Tibial artery (tissue), 4 donors: Measurements from ENCODE around the gene BCL2A1.
"Not testable (repeated sequence)": the region's sequence is repeated elsewhere in the genome, so short reads cannot be mapped to it uniquely, and the experiment has no call there.

Experiments
- DNase-seq, 2 donors: peaks; one replicate each; pipeline ENCODE4 v3.0.0-alpha.2; 2019
- H3K27ac ChIP-seq, 2 donors: fragments of 200-600 bp; sonication (generic) in 1 of 2; 1 replicate in 1 of 2; 2 replicates in 1 of 2; pipeline ENCODE4 v1.5.1; 2018 to 2019; ENCODE audit warnings: mild to moderate bottlenecking in 1 of 2
- H3K27me3 ChIP-seq, 2 donors: fragments of 200-600 bp; sonication (generic) in 1 of 2; one replicate each; pipeline versions ENCODE4 v1.5.1 to v1.6.0; 2016 to 2019
- H3K36me3 ChIP-seq, 3 donors: fragments of 200-600 bp; sonication (generic) in 2 of 3; one replicate each; pipeline ENCODE4 v1.5.1; 2016 to 2019; ENCODE audit warnings: mild to moderate bottlenecking in 2 of 3
- H3K4me1 ChIP-seq, 4 donors: fragments of 200-600 bp; sonication (generic) in 2 of 4; 1 replicate in 3 of 4; 2 replicates in 1 of 4; pipeline ENCODE4 v1.5.1; 2016 to 2019
- H3K4me3 ChIP-seq, 2 donors: fragments of 200-600 bp; sonication (generic) in 1 of 2; 1 replicate in 1 of 2; 2 replicates in 1 of 2; pipeline ENCODE4 v1.5.1; 2018 to 2019; ENCODE audit warnings: mild to moderate bottlenecking in 2 of 2
- H3K9me3 ChIP-seq, 3 donors: fragments of 200-600 bp; sonication (generic) in 1 of 3; one replicate each; pipeline ENCODE4 v1.5.1; 2016 to 2019
- intact Hi-C: fragments of 100-400 bp; cut with DNase I; formaldehyde crosslinking; loops from one replicate; pipeline ENCODE4 v1.15.0; 2023; ENCODE audit warnings: low total_unique reads
- TF ChIP-seq, protein P1 (sequence below), 2 experiments: fragments of 200-600 bp in 1 of 2; fragments of 450-650 bp in 1 of 2; IDR thresholded peaks; one replicate each; pipeline ENCODE4 v1.5.1; 2017 to 2019; ENCODE audit warnings: antibody characterized with exemption in 2 of 2, mild to moderate bottlenecking in 1 of 2, moderate library complexity in 1 of 2

BCL2A1 gene

DNA sequence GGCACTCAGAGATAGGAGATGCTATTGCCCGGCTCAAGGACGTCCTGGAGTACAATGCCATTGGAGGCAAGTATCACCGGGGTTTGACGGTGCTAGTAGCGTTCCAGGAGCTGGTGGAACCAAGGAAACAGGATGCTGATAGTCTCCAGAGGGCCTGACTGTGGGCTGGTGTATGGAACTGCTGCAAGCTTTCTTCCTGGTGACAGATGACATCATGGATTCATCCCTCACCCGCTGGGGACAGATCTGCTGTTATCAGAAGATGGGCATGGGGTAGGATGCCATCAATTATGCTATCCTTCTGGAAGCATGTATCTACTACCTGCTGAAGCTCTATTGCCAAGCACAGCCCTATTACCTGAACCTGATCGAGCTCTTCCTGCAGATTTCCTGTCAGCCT lies 26.4 kb downstream of the BCL2A1 start:
- Histone ChIP-seq H3K9me3 (no peaks in the 10 kb centered on the region), H3K27me3 (peaks cover 0 to 8% of the 10 kb centered on the region in 2 donors), H3K4me3 (no peak overlapping the region), H3K27ac (no peak overlapping the region), H3K36me3 (no peaks in the 10 kb centered on the region), H3K4me1 (no peaks in the 10 kb centered on the region)
- intact Hi-C loops = no loop called here
- no peak for DNase-seq
- TF ChIP-seq, protein P1, sequence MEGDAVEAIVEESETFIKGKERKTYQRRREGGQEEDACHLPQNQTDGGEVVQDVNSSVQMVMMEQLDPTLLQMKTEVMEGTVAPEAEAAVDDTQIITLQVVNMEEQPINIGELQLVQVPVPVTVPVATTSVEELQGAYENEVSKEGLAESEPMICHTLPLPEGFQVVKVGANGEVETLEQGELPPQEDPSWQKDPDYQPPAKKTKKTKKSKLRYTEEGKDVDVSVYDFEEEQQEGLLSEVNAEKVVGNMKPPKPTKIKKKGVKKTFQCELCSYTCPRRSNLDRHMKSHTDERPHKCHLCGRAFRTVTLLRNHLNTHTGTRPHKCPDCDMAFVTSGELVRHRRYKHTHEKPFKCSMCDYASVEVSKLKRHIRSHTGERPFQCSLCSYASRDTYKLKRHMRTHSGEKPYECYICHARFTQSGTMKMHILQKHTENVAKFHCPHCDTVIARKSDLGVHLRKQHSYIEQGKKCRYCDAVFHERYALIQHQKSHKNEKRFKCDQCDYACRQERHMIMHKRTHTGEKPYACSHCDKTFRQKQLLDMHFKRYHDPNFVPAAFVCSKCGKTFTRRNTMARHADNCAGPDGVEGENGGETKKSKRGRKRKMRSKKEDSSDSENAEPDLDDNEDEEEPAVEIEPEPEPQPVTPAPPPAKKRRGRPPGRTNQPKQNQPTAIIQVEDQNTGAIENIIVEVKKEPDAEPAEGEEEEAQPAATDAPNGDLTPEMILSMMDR (IDR thresholded peaks at IDR 0.05) = no peak

DNA sequence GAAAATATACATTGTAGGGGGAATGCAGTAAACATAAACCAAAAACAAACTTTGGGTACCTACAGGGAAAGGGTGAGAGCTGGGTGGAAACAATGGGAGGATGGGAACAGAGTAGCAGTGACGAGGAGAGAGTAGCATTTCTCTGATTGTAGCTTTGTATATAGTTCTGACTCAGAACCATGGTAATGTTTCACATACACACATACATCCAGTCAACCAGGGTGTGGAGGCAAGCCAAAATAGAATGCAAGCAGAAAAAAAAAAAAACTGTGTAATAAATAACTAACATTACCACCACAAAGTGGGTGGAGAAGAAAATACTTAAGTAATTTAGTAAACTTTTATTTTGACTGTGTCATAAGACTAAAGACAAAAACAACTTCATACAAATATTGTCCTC lies 27.2 kb downstream of the BCL2A1 start:
- intact Hi-C loops = no loop called here
- TF ChIP-seq, protein P1 (IDR thresholded peaks at IDR 0.05) = no peak
- no peak for DNase-seq

DNA sequence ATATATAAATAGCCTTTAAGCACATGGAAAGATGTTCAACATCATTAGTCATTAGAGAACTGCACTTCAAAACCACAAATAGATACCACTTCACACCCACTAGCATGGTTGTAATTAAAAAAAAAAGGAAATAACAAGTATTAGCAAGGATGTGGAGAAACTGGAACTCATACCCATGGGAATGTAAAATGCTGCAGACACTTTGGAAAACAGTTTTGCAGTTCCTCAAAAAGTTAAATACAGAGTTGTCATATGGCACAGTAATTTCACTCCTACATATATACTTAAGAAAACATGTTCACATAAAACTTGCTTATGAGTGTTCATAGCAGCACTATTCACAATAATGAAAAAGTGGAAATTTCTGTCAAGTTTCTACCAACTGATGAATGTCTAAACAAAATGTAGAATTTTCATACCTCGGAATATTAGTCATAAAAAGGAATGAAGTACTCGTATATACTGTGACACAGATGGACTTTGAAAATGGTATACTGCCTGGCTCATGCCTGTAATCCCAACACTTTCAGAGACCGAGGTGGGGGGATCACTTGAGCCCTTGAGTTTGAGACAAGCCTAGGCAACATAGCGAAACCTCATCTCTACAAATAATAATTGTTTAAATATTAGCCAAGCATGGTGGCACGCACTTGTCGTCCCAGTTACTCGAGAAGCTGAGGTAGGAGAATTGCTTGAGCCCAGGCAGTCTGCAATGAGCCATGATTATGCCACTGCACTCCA lies 28.1 kb downstream of the BCL2A1 start:
- H3K9me3 ChIP-seq = no peaks in the 10 kb centered on the region
- no peaks in the 10 kb centered on the region for H3K36me3 ChIP-seq
- TF ChIP-seq, protein P1 (IDR thresholded peaks at IDR 0.05) = no peak
- H3K27me3 ChIP-seq = peaks cover 0 to 8% of the 10 kb centered on the region in 2 donors
- H3K4me3 ChIP-seq = no peak overlapping the region
- no peak overlapping the region for H3K27ac ChIP-seq
- intact Hi-C loops = no loop called here
- DNase-seq = no peak
- H3K4me1 ChIP-seq = no peaks in the 10 kb centered on the region

More for the DNA sequence above, 27.2 kb downstream of the BCL2A1 start:
- Histone ChIP-seq H3K9me3 (no peaks in the 10 kb centered on the region), H3K4me1 (no peaks in the 10 kb centered on the region), H3K27me3 (peaks cover 0 to 8% of the 10 kb centered on the region in 2 donors), H3K27ac (no peak overlapping the region), H3K4me3 (no peak overlapping the region), H3K36me3 (no peaks in the 10 kb centered on the region)

DNA sequence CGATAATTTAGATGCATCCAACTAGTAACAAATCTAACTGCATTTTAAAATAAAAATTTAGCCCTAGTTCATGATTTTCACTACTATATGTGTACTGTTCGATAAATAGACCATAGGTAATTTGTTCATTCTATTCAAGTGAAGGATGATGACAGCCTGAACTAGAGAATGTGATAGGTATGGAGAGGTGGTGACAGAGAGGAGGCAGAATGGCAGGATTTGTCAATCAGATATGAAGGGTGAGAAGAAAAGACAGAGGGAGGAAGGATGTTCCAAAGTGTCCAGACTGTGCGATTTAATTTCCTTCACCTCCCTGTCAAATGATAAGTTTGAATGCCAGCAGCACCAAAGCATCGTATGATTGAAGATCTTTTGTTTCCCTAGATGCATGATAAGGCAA lies 31.6 kb downstream of the BCL2A1 start:
- no peak for DNase-seq
- TF ChIP-seq, protein P1 (IDR thresholded peaks at IDR 0.05) = no peak
- Histone ChIP-seq H3K27ac (no peak overlapping the region), H3K4me1 (no peaks in the 10 kb centered on the region), H3K27me3 (peaks cover 0 to 28% of the 10 kb centered on the region in 2 donors), H3K4me3 (no peak overlapping the region), H3K36me3 (no peaks in the 10 kb centered on the region), H3K9me3 (no peaks in the 10 kb centered on the region)
- intact Hi-C loops = no loop called here

DNA sequence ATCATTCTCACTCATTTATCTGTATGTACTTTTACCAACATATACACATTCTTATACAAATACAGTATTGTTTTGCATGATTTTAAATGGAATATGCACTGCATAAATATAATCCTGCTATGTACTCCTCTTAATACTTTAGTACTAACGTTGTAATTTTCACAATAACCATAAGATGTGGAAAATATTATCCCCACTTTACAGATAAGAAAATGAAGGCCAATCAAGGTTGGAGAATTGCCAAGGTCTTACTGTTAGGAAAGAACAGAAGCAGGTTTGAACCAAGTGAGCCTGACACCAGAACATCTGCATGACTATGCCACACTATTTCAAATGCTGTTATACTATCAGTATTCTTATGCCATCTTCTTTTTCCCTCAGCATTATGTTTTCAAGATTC lies 32.9 kb downstream of the BCL2A1 start:
- Histone ChIP-seq H3K36me3 (no peaks in the 10 kb centered on the region), H3K4me1 (no peaks in the 10 kb centered on the region), H3K9me3 (no peaks in the 10 kb centered on the region), H3K27me3 (peaks cover 0 to 34% of the 10 kb centered on the region in 2 donors), H3K4me3 (no peak overlapping the region), H3K27ac (no peak overlapping the region)
- no peak for DNase-seq
- TF ChIP-seq, protein P1 (IDR thresholded peaks at IDR 0.05) = no peak
- intact Hi-C loops = no loop called here

DNA sequence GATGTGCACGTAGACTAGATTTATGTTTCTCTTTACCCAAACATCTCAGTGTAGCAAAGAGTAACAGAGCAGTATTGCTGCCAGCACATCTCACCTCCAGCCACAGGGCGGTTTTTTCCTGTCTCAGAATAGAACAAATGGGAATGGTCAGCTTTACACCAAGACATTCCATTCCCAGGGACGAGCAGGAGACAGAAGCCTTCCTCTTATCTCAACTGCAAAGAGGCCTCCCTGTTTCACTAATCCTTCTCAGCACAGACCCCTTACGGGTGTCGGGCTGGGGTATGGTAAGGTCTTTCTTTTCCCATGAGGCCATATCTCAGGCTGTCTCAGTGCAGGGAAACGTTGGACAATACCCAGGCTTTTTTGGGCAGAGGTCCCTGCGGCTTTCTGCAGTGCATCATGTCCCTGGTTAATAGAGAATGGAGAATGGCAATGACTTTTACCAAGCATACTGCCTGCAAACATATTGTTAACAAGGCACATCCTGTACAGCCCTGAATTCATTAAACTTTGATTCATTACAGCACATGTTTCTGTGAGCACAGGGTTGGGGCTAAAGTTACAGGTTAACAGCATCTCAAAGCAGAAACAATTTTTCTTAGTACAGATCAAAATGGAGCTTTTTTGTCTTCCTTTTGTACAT lies 35.3 kb downstream of the BCL2A1 start:
- H3K9me3 ChIP-seq, H3K36me3 ChIP-seq, H3K4me3 ChIP-seq, intact Hi-C loops, H3K4me1 ChIP-seq, DNase-seq, H3K27ac ChIP-seq: not testable (repeated sequence)
- H3K27me3 ChIP-seq = peaks cover 0 to 30% of the 10 kb centered on the region in 2 donors
